MM.1S (cell line): ENCODE measurements around the gene NUB1.

Experiments used
- DNase-seq: peaks from one replicate; pipeline ENCODE4 v3.0.0-alpha.2; 2015
- H2AFZ ChIP-seq: fragments of 300-600 bp; sonication (generic); 2 replicates; pipeline ENCODE4 v1.6.0; 2016; ENCODE audit warnings: antibody characterized with exemption, low read length
- H3F3A ChIP-seq: fragments of 300-600 bp; sonication (generic); 2 replicates; pipeline ENCODE4 v1.6.1; 2016; ENCODE audit warnings: mild to moderate bottlenecking, antibody characterized with exemption, low read length, moderate library complexity, mixed read lengths; ENCODE audit not compliant: insufficient read depth
- H3K27ac ChIP-seq: fragments of 300-600 bp; sonication (generic); 2 replicates; pipeline ENCODE4 v1.5.1; 2016; ENCODE audit warnings: mild to moderate bottlenecking, low read length
- H3K27me3 ChIP-seq: fragments of 300-600 bp; sonication (generic); replicated peaks from 2 replicates; pipeline ENCODE4 v1.6.0; 2016; ENCODE audit warnings: low read length; ENCODE audit not compliant: insufficient read depth
- H3K36me3 ChIP-seq: fragments of 300-600 bp; sonication (generic); replicated peaks from 2 replicates; pipeline ENCODE4 v1.6.1; 2016; ENCODE audit warnings: mild to moderate bottlenecking, low read length, mixed read lengths; ENCODE audit not compliant: insufficient read depth
- H3K4me1 ChIP-seq: fragments of 300-600 bp; sonication (generic); 2 replicates; pipeline ENCODE4 v1.6.1; 2016; ENCODE audit warnings: low read length, mixed read lengths
- H3K4me2 ChIP-seq: fragments of 300-600 bp; sonication (generic); 2 replicates; pipeline ENCODE4 v1.6.0; 2016; ENCODE audit warnings: low read depth, low read length
- H3K4me3 ChIP-seq: fragments of 300-600 bp; sonication (generic); 2 replicates; pipeline ENCODE4 v1.5.1; 2016; ENCODE audit warnings: low read length, mixed read lengths
- H3K79me2 ChIP-seq: fragments of 300-600 bp; sonication (generic); 2 replicates; pipeline ENCODE4 v1.6.1; 2016; ENCODE audit warnings: mixed run types, low read length, mixed read lengths
- H3K9ac ChIP-seq: fragments of 300-600 bp; sonication (generic); 2 replicates; pipeline ENCODE4 v1.6.1; 2016; ENCODE audit warnings: low read length, mixed read lengths
- H3K9me2 ChIP-seq: fragments of 300-600 bp; sonication (generic); replicated peaks from 2 replicates; pipeline ENCODE4 v1.6.1; 2016; ENCODE audit warnings: mild to moderate bottlenecking, low read length, mixed read lengths; ENCODE audit not compliant: insufficient read depth
- H3K9me3 ChIP-seq: fragments of 300-600 bp; sonication (generic); replicated peaks from 2 replicates; pipeline ENCODE4 v1.6.1; 2016; ENCODE audit warnings: mild to moderate bottlenecking, low read length, mixed read lengths; ENCODE audit not compliant: insufficient read depth
- H4K20me1 ChIP-seq: fragments of 300-600 bp; sonication (generic); 2 replicates; pipeline ENCODE4 v1.6.1; 2016; ENCODE audit warnings: mild to moderate bottlenecking, low read length, moderate library complexity, mixed read lengths; ENCODE audit not compliant: insufficient read depth
- EZH2 ChIP-seq: fragments of 300-600 bp; sonication (generic); optimal IDR thresholded peaks from 2 replicates; pipeline ENCODE3; 2017; ENCODE audit warnings: low read depth, mild to moderate bottlenecking, antibody characterized with exemption, low read length, mixed read lengths
- EZH2phosphoT487 ChIP-seq: fragments of 300-600 bp; sonication (generic); IDR thresholded peaks from 2 replicates; pipeline ENCODE4 v1.6.1; 2018; ENCODE audit warnings: antibody characterized with exemption, low read length
- TF ChIP-seq, protein P1 (sequence below): fragments of 300-600 bp; sonication (generic); IDR thresholded peaks from 2 replicates; pipeline ENCODE4 v1.5.1; 2016; ENCODE audit warnings: antibody characterized with exemption, low read length, mixed read lengths

The NUB1 gene

DNA sequence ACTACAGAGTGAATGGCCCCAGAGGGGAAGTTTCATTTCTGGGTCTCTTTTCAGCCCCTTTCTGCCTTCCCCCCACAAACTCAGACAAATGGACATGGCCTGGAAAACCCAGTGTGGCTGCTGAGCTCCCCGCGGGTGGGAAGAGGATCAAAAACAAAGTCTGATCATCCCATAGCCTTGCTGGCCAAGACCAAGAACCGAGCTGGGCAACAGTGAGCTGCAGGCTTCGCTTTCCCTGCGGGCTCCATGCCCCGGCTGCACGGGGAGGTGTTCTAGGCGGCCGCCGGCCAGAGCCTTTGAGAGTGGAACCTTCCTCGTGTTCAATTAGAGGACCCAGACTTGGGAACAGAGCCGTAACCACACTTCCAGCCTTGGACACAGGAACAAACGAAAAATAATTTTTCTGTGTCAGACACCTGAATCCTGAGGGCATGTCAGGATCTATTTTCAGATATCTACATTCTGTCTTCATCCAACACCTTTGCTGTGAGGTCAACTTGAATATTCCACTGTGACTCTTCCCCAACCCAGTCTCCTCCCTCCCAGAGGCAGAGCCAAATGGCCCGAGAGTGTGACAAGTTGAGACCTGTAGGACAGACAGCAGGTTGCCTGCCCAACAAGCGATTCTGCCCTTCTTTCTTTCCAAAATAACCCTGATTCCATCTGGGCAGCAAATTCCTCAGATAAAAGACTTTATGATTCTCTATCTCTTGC lies 42.2 kb downstream of the NUB1 start:
- Histone ChIP-seq H3K4me1 (peaks cover 7% of the 10 kb centered on the region), H3K27ac (no peak overlapping the region), H3K9ac (no peak overlapping the region), H3K4me3 (no peak overlapping the region), H3K4me2 (no peak overlapping the region), H3K9me2 (no peaks in the 10 kb centered on the region), H3F3A (no peaks in the 10 kb centered on the region), H2AFZ (no peak overlapping the region), H4K20me1 (no peaks in the 10 kb centered on the region), H3K79me2 (no peaks in the 10 kb centered on the region), H3K27me3 (peaks cover 85% of the 10 kb centered on the region), H3K36me3 (no peaks in the 10 kb centered on the region), H3K9me3 (no peaks in the 10 kb centered on the region)
- DNase-seq = no peak
- TF ChIP-seq EZH2phosphoT487 (no peak), EZH2 (no peak)
- TF ChIP-seq, protein P1, sequence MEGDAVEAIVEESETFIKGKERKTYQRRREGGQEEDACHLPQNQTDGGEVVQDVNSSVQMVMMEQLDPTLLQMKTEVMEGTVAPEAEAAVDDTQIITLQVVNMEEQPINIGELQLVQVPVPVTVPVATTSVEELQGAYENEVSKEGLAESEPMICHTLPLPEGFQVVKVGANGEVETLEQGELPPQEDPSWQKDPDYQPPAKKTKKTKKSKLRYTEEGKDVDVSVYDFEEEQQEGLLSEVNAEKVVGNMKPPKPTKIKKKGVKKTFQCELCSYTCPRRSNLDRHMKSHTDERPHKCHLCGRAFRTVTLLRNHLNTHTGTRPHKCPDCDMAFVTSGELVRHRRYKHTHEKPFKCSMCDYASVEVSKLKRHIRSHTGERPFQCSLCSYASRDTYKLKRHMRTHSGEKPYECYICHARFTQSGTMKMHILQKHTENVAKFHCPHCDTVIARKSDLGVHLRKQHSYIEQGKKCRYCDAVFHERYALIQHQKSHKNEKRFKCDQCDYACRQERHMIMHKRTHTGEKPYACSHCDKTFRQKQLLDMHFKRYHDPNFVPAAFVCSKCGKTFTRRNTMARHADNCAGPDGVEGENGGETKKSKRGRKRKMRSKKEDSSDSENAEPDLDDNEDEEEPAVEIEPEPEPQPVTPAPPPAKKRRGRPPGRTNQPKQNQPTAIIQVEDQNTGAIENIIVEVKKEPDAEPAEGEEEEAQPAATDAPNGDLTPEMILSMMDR = no peak

DNA sequence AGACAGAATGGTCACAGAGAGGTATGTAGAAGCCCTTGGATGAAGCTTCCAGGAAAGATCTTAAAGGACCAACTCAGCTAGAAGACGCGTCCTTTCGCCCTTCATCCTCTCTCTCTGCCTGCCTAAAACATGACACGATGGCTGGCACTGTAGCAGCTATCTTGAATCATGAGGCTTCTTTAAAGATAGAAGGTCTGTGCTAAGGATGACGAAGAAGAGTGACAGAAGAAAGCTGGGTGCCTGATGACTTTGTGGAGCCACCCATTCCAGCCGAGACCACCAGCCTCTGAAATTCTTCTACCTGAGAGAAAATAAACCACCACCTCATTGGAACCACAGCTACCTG lies 42.7 kb downstream of the NUB1 start:
- H3K27me3 ChIP-seq = peaks cover 91% of the 10 kb centered on the region
- no peak for DNase-seq

GRCh38 chr7:151384776-151385625 lies 43.4 kb downstream of the NUB1 start:
- H3F3A ChIP-seq = no peaks in the 10 kb centered on the region
- H3K27me3 ChIP-seq = peaks cover 98% of the 10 kb centered on the region
- H3K27ac ChIP-seq = no peak overlapping the region
- no peak overlapping the region for H2AFZ ChIP-seq
- no peaks in the 10 kb centered on the region for H4K20me1 ChIP-seq
- H3K9ac ChIP-seq = no peak overlapping the region
- TF ChIP-seq EZH2 = no peak
- TF ChIP-seq EZH2phosphoT487 = no peak
- TF ChIP-seq, protein P1 = no peak
- no peaks in the 10 kb centered on the region for H3K9me3 ChIP-seq
- H3K4me3 ChIP-seq = no peak overlapping the region
- no peaks in the 10 kb centered on the region for H3K9me2 ChIP-seq
- no peak overlapping the region for H3K4me2 ChIP-seq
- no peaks in the 10 kb centered on the region for H3K79me2 ChIP-seq
- no peaks in the 10 kb centered on the region for H3K36me3 ChIP-seq
- peaks cover 7% of the 10 kb centered on the region for H3K4me1 ChIP-seq
- no peak for DNase-seq

More for the DNA sequence above, 42.7 kb downstream of the NUB1 start:
- Histone ChIP-seq H2AFZ (no peak overlapping the region), H3F3A (no peaks in the 10 kb centered on the region), H4K20me1 (no peaks in the 10 kb centered on the region), H3K79me2 (no peaks in the 10 kb centered on the region), H3K4me3 (no peak overlapping the region), H3K9ac (no peak overlapping the region), H3K27ac (no peak overlapping the region), H3K36me3 (no peaks in the 10 kb centered on the region), H3K4me1 (peaks cover 7% of the 10 kb centered on the region), H3K9me2 (no peaks in the 10 kb centered on the region), H3K4me2 (no peak overlapping the region), H3K9me3 (no peaks in the 10 kb centered on the region)
- TF ChIP-seq, protein P1 = no peak
- no peak for TF ChIP-seq EZH2
- TF ChIP-seq EZH2phosphoT487 = no peak
